ENCODE results near the gene SMOC1.

- TF ChIP-seq, protein P1, sequence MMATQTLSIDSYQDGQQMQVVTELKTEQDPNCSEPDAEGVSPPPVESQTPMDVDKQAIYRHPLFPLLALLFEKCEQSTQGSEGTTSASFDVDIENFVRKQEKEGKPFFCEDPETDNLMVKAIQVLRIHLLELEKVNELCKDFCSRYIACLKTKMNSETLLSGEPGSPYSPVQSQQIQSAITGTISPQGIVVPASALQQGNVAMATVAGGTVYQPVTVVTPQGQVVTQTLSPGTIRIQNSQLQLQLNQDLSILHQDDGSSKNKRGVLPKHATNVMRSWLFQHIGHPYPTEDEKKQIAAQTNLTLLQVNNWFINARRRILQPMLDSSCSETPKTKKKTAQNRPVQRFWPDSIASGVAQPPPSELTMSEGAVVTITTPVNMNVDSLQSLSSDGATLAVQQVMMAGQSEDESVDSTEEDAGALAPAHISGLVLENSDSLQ (IDR thresholded peaks at IDR 0.05), result no peak
- TF ChIP-seq CTBP1 (IDR thresholded peaks at IDR 0.05; ENCODE audit: borderline replicate concordance), result no peak
- no peak for TF ChIP-seq BHLHE40 (IDR thresholded peaks at IDR 0.05; ENCODE audit: borderline replicate concordance)
- no peak for TF ChIP-seq FOXM1 (IDR thresholded peaks at IDR 0.05; ENCODE audit: borderline replicate concordance)
- no peak for TF ChIP-seq FOXA1 (IDR thresholded peaks at IDR 0.05)
- no peak for TF ChIP-seq ARNT (IDR thresholded peaks at IDR 0.05)
- no peak for TF ChIP-seq TARDBP (IDR thresholded peaks at IDR 0.05)
- no peak for TF ChIP-seq SP1 (IDR thresholded peaks at IDR 0.05)
- TF ChIP-seq SUZ12 (IDR thresholded peaks at IDR 0.05), result no peak
Observed at GRCh38 chr14:69896972-69897371, 17.8 kb downstream of the SMOC1 start.
